ENCODE measurements around the gene ATP9B.

Gene ATP9B

GRCh38 chr18:79178113-79178531 lies 108.9 kb downstream of the ATP9B start:
- TF ChIP-seq OSR1 (CRISPR knock-in tag; IDR thresholded peaks at IDR 0.05) (no peak), ZNF565 (CRISPR knock-in tag; conservative IDR thresholded peaks at IDR 0.05; ENCODE audit: low read depth) (no peak)
- ATAC-seq, result no peak

GRCh38 chr18:79182047-79182713 lies 113.0 kb downstream of the ATP9B start:
- ATAC-seq, result no peak

GRCh38 chr18:79185648-79186047 lies 116.5 kb downstream of the ATP9B start:
- no peak for ATAC-seq
- TF ChIP-seq POU6F1 (CRISPR knock-in tag; IDR thresholded peaks at IDR 0.05; ENCODE audit: borderline replicate concordance, low read depth) (no peak), TOX (CRISPR knock-in tag; IDR thresholded peaks at IDR 0.05; ENCODE audit: borderline replicate concordance) (no peak), SNAI2 (CRISPR knock-in tag; IDR thresholded peaks at IDR 0.05) (no peak), ARNTL (CRISPR knock-in tag; IDR thresholded peaks at IDR 0.05; ENCODE audit: borderline replicate concordance, low read depth) (no peak), PATZ1 (CRISPR knock-in tag; IDR thresholded peaks at IDR 0.05; ENCODE audit: borderline replicate concordance) (no peak), ZC3H10 (CRISPR knock-in tag; IDR thresholded peaks at IDR 0.05) (no peak), ZNF70 (CRISPR knock-in tag; IDR thresholded peaks at IDR 0.05) (no peak), CSDC2 (CRISPR knock-in tag; IDR thresholded peaks at IDR 0.05) (no peak)

More at GRCh38 chr18:79182047-79182713, 113.0 kb downstream of the ATP9B start:
- TF ChIP-seq ESRRG (CRISPR knock-in tag; IDR thresholded peaks at IDR 0.05) (no peak), BACH2 (CRISPR knock-in tag; IDR thresholded peaks at IDR 0.05; ENCODE audit: borderline replicate concordance) (no peak), ZFP3 (CRISPR knock-in tag; IDR thresholded peaks at IDR 0.05) (no peak), TCF4 (CRISPR knock-in tag; IDR thresholded peaks at IDR 0.05; ENCODE audit: borderline replicate concordance) (no peak), SNAI2 (CRISPR knock-in tag; IDR thresholded peaks at IDR 0.05) (no peak), ZNF8 (CRISPR knock-in tag; IDR thresholded peaks at IDR 0.05) (no peak)

- no peak for ATAC-seq
- TF ChIP-seq ZC3H10 (CRISPR knock-in tag; IDR thresholded peaks at IDR 0.05) (no peak), ZNF565 (CRISPR knock-in tag; conservative IDR thresholded peaks at IDR 0.05; ENCODE audit: low read depth) (no peak), CSRNP3 (CRISPR knock-in tag; IDR thresholded peaks at IDR 0.05) (no peak), ISL1 (CRISPR knock-in tag; IDR thresholded peaks at IDR 0.05) (no peak), ARNTL (CRISPR knock-in tag; IDR thresholded peaks at IDR 0.05; ENCODE audit: borderline replicate concordance, low read depth) (no peak), PATZ1 (CRISPR knock-in tag; IDR thresholded peaks at IDR 0.05; ENCODE audit: borderline replicate concordance) (no peak), ZFP3 (CRISPR knock-in tag; IDR thresholded peaks at IDR 0.05) (no peak), TSHZ2 (CRISPR knock-in tag; IDR thresholded peaks at IDR 0.05) (no peak), PPARA (CRISPR knock-in tag; IDR thresholded peaks at IDR 0.05; ENCODE audit: borderline replicate concordance) (no peak), CREB5 (CRISPR knock-in tag; IDR thresholded peaks at IDR 0.05; ENCODE audit: low read depth) (no peak), GLIS3 (CRISPR knock-in tag; IDR thresholded peaks at IDR 0.05) (no peak), POU6F1 (CRISPR knock-in tag; IDR thresholded peaks at IDR 0.05; ENCODE audit: borderline replicate concordance, low read depth) (no peak), ESRRG (CRISPR knock-in tag; IDR thresholded peaks at IDR 0.05) (no peak), TCF4 (CRISPR knock-in tag; IDR thresholded peaks at IDR 0.05; ENCODE audit: borderline replicate concordance) (no peak), ZNF8 (CRISPR knock-in tag; IDR thresholded peaks at IDR 0.05) (no peak), ZFP30 (CRISPR knock-in tag; IDR thresholded peaks at IDR 0.05) (no peak), SNAI2 (CRISPR knock-in tag; IDR thresholded peaks at IDR 0.05) (no peak), BACH2 (CRISPR knock-in tag; IDR thresholded peaks at IDR 0.05; ENCODE audit: borderline replicate concordance) (no peak), ZNF70 (CRISPR knock-in tag; IDR thresholded peaks at IDR 0.05) (no peak)
These were observed 117.5 kb downstream of the ATP9B start for GRCh38 chr18:79186649-79187048.
